Stomach smooth muscle (tissue), 2 donors: ENCODE measurements around the gene TMEM109.

Experiments used
- H3K27ac ChIP-seq: one replicate; pipeline ENCODE4 v1.7.0; 2013; ENCODE audit warnings: mild to moderate bottlenecking, low read length, inconsistent platforms
- H3K27me3 ChIP-seq, 2 donors: one replicate each; pipeline ENCODE4 v1.7.0; 2013; ENCODE audit warnings: low read length in 2 of 2; ENCODE audit not compliant: insufficient read depth in 2 of 2, control insufficient read depth in 1 of 2
- H3K36me3 ChIP-seq, 2 donors: one replicate each; pipeline ENCODE4 v1.7.0; 2013; ENCODE audit warnings: low read length in 2 of 2; ENCODE audit not compliant: control insufficient read depth in 2 of 2, insufficient read depth in 2 of 2
- H3K4me1 ChIP-seq: one replicate; pipeline ENCODE4 v1.7.0; 2013; ENCODE audit warnings: low read length; ENCODE audit not compliant: control insufficient read depth, insufficient read depth
- H3K4me3 ChIP-seq, 2 donors: one replicate each; pipeline ENCODE4 v1.7.0; 2013; ENCODE audit warnings: low read length in 2 of 2
- H3K9ac ChIP-seq, 2 donors: one replicate each; pipeline ENCODE4 v1.7.0; 2013; ENCODE audit warnings: low read length in 2 of 2, mild to moderate bottlenecking in 1 of 2
- H3K9me3 ChIP-seq, 2 donors: one replicate each; pipeline ENCODE4 v1.7.0; 2013; ENCODE audit warnings: low read length in 2 of 2; ENCODE audit not compliant: control insufficient read depth in 2 of 2
- donor health status: healthy.
- donor health status: Pancreatic carcinoma.

TMEM109 gene

DNA sequence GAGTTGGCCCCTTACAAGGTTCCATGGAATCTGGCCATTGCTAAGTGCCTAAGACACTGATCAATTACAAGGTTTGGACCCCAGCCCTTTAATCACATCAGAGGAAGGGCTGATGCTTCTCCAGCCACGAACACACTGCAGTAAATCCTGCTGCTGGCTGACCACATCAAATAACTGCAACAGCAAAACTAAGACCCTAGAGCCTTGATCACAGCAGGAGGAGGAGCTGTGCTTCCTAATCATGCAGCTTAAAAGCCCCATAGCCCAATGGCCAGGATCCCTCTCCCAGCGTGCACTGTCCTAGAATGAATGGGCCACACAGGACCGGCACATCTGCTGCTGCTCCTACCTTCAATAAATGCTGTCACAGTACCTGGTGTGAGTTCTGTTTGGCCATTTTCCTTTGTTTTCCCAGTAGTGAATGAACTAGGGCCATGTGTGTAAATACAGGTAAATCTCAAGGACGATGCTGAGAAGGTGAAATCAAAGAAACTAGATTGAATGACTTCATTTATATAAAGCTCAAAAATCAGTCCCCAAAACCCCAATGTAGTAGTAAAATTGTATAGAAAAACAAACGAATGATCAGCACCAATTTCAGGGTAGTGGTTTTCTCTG lies 33.9 kb upstream of the TMEM109 start:
- H3K9ac ChIP-seq: no peak overlapping the region
- no peak overlapping the region for H3K27ac ChIP-seq
- peaks cover 6 to 10% of the 10 kb centered on the region in 2 donors for H3K36me3 ChIP-seq
- no peaks in the 10 kb centered on the region for H3K27me3 ChIP-seq
- no peak overlapping the region for H3K4me3 ChIP-seq
- no peaks in the 10 kb centered on the region for H3K9me3 ChIP-seq
- peaks cover 12% of the 10 kb centered on the region for H3K4me1 ChIP-seq

DNA sequence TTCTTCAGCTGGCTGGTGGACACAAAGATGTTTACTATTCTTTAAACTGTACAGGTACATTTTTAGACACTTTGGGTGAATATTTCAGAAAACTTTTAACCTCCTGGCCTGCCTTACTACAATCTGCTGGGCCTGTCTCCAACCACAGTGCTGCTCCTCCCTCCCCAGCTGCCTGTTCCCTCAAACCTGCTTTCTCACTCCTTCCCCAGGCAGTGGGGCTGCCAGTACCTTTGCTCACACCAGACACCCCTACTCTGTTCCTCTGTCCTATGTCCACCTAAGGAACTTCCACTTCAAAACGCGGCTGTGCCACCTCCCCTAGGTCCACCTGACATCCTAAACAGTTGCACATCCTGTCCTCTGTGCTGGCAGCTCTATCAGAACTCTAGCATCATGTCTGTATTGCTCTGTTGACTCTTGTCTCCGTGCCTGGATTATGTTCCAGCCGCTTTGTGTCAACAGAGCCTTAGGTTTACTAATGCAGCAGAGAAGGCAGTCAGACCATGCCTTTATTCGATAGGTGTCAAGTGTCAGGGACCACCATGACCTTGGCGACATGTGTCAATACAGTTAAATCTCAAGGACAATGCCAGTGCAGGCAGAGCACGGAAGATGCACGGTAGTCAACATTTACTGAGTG lies 33.2 kb upstream of the TMEM109 start:
- no peak overlapping the region for H3K4me3 ChIP-seq
- H3K27ac ChIP-seq: no peak overlapping the region
- peaks cover 12% of the 10 kb centered on the region for H3K4me1 ChIP-seq
- H3K9me3 ChIP-seq: no peaks in the 10 kb centered on the region
- no peak overlapping the region for H3K9ac ChIP-seq
- H3K36me3 ChIP-seq: peaks cover 6 to 10% of the 10 kb centered on the region in 2 donors
- H3K27me3 ChIP-seq: no peaks in the 10 kb centered on the region

DNA sequence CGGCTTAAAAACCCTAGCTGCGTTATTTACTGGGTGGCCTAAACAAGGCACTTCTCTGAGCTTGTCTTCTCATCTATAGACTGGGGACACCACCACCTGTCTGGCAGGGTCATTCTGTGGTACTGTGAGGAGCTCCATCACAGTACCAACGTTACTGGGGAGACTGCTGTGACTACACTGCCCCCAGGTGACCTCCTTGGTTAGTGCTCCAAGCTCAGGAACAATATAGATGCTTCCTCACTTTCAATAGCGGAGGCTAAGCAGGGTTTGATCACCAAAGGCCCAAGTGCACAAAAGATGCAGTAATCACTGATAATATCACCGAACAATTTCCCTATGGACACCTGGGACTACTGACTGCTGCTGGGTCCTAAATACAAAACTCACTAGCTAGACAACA lies 26.4 kb upstream of the TMEM109 start:
- Histone ChIP-seq H3K4me1 (peaks cover 2% of the 10 kb centered on the region), H3K36me3 (peaks cover 8 to 16% of the 10 kb centered on the region in 2 donors), H3K9ac (no peak overlapping the region), H3K4me3 (no peak overlapping the region), H3K27ac (no peak overlapping the region), H3K27me3 (no peaks in the 10 kb centered on the region), H3K9me3 (no peaks in the 10 kb centered on the region)

DNA sequence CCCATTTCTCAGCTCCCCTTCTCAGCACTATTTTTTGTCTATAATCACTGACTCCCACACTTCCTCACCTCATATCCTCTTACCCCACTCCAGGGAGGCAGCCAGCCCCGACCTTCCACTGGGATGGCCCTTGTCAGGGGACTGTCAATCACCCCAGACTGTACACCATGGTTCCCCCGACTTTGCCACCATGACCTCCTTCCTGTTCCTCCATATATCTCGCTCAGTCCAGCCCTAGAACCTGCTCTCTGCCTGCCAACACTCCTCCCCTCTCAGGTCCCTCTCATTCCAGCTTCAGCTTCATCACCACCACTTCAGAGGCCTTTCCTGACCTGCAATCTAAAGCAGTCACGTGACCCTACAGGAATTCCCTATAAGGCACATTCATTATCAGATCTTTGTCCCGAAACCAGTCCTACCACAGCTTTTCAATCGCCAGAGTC lies 24.1 kb upstream of the TMEM109 start:
- Histone ChIP-seq H3K36me3 (peaks cover 9 to 31% of the 10 kb centered on the region in 2 donors), H3K27me3 (no peaks in the 10 kb centered on the region), H3K4me3 (no peak overlapping the region), H3K9ac (no peak overlapping the region), H3K9me3 (no peaks in the 10 kb centered on the region), H3K4me1 (peaks cover 2% of the 10 kb centered on the region), H3K27ac (no peak overlapping the region)

DNA sequence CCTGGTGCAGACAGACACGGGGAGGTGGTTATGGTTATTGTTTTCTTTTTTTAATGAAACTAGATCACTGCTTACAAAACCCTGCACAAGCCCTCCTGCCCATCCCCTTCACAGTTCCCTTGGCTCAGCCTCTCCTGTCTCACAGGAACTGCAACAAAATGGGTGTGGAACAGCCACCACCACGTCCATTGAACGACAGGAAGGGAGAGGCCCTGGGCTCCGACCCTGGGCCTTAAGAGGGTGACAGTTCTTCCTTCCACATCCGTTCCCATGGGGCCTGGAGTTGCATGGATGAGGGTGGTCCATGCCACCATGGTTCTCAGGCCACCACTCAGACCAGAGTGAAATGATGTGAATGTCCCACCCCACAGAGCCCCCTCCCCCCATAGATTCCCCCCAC lies 23.3 kb upstream of the TMEM109 start:
- H3K9ac ChIP-seq: no peak overlapping the region
- H3K9me3 ChIP-seq: no peaks in the 10 kb centered on the region
- H3K27ac ChIP-seq: no peak overlapping the region
- no peaks in the 10 kb centered on the region for H3K27me3 ChIP-seq
- H3K4me1 ChIP-seq: peaks cover 2% of the 10 kb centered on the region
- no peak overlapping the region for H3K4me3 ChIP-seq
- H3K36me3 ChIP-seq: peaks cover 17 to 35% of the 10 kb centered on the region in 2 donors

DNA sequence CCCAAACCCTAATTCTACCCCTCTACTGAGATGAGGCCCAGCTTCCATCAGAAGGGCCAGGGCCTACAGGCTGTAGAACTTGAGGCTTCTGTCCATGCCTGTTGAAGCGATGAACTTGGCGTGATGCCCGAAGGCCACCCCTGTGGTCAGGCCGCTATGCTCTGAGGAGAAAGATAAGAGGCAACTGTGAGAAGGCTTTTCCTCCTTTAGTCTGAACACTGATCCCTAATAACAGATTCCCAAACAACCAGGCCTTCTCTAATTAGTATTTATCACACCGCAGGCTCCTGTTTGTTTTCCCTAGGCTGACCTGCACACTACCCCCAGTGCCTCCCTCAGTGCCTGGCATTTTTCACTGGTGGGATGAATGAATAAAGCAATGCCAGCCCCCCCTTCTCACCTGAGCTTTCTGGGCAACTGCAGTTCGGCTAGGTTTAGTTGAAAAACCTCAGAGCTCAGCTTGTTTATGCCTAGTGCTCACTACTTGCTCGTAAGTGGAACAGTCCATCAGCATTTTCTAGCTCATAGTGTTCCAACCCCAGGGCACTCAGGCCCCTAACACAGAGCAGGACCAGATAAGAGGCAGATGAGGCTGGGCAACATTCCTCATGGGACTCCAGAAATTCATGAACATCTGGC lies 22.7 kb upstream of the TMEM109 start:
- Histone ChIP-seq H3K4me3 (no peak overlapping the region), H3K9me3 (no peaks in the 10 kb centered on the region), H3K36me3 (peaks cover 20 to 39% of the 10 kb centered on the region in 2 donors), H3K9ac (no peak overlapping the region), H3K27ac (no peak overlapping the region), H3K4me1 (peaks cover 2% of the 10 kb centered on the region), H3K27me3 (no peaks in the 10 kb centered on the region)

DNA sequence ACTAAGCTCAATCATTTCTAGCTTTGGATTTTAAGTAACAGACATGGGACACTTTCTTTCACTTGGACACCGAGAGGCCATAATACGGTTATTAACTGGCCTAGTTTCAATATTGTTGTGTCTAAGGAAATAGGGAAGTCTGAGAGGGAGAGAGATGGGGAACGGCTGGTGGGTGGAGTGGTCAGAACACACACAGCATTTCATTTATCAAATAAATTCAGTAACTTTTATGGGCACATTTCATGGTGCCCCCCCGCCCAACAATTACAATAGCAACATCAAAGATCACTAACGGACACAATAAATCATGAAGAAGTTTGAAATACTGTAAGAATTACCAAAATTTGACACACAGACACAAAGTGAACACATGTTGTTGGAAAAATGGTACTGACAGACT lies 18.3 kb upstream of the TMEM109 start:
- H3K36me3 ChIP-seq: peaks cover 50 to 65% of the 10 kb centered on the region in 2 donors
- H3K4me3 ChIP-seq: no peak overlapping the region
- H3K9ac ChIP-seq: no peak overlapping the region
- H3K9me3 ChIP-seq: no peaks in the 10 kb centered on the region
- no peak overlapping the region for H3K27ac ChIP-seq
- no peaks in the 10 kb centered on the region for H3K4me1 ChIP-seq
- no peaks in the 10 kb centered on the region for H3K27me3 ChIP-seq

DNA sequence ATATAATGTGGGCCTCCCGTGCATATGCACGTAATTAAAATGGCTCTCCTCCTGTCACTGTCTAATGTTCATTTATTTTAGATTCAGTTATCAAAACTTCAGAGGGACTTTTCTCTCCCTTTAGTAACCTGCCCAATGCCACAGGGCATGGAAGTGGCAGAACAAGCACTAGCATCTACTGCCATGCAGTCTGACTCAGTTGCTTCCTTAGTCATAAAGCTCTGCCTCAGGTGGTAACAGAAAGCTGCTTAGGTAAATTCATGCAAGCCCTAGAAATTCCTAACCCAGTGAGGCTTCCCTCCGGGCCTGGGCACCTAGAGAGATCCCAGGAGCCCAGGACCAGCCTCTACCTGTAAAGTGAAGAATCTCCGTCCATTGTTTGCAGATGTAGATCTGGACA lies 16.5 kb upstream of the TMEM109 start:
- Histone ChIP-seq H3K4me3 (no peak overlapping the region), H3K9ac (no peak overlapping the region), H3K27me3 (no peaks in the 10 kb centered on the region), H3K27ac (no peak overlapping the region), H3K9me3 (no peaks in the 10 kb centered on the region), H3K36me3 (peaks cover 65 to 75% of the 10 kb centered on the region in 2 donors), H3K4me1 (no peaks in the 10 kb centered on the region)

DNA sequence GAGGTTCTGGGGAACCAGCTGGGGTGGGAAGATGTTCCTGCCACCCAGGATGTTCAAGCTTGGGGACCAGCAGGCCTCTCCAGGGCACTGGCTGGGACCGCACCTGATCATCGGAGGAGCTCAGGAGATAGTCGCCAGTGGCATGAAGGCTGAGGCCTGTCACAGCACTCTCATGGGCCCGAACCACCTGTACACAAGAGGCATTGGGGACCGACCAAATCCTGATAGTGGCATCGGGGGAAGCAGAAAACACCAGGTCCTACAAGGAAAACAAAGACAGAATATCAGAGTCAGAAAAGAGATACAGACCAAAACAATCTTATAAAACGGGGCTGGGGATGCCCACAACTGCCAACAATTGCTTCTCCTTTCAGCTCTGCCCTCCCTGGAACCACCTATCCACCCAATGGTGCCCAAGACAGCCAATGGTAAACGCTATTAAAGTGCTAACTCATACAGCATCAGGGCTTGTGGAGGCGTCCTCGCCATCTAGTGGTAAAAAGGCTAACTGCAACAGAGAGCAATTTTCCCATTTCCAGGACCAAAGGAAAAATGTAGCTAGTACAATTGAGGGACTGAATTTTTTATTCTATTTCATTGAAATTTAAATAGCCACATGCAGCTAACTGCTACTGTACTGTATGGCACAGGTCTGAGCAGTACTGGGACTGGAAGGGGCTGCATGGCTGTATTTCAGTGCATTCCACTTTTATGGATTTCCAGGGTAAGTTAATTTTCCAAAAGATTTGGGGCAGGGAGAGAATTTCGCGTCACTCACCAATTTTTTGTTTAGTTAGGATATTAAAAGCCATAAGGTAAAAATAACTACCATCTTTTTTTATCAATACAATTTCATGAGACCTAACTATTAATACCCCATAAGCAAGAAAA lies 14.7 kb upstream of the TMEM109 start:
- Histone ChIP-seq H3K4me1 (peaks cover 4% of the 10 kb centered on the region), H3K9me3 (no peaks in the 10 kb centered on the region), H3K9ac (no peak overlapping the region), H3K27ac (no peak overlapping the region), H3K27me3 (no peaks in the 10 kb centered on the region), H3K36me3 (peaks cover 68 to 77% of the 10 kb centered on the region in 2 donors), H3K4me3 (no peak overlapping the region)

DNA sequence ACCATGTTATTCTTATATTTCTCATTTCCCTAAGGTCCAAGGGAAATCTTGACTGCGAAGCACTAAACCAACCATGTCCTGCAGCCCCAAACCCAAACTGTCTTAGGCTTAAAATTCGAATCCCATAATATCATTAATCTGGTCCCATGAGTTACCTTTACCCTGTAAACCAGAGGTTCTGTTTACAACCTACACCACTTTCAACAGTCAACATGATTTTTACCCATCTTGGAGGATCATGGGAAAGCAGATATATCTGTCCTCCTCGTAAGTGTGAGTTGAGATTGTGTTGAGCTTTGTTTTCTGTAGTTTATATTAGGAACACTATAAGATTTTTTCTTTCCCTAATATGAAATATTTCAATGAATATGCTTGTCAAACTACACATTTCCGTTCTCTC lies 14.0 kb upstream of the TMEM109 start:
- Histone ChIP-seq H3K27me3 (no peaks in the 10 kb centered on the region), H3K36me3 (peaks cover 67 to 70% of the 10 kb centered on the region in 2 donors), H3K9ac (no peak overlapping the region), H3K27ac (no peak overlapping the region), H3K4me1 (peaks cover 11% of the 10 kb centered on the region), H3K9me3 (no peaks in the 10 kb centered on the region), H3K4me3 (no peak overlapping the region)
